Parathyroid adenoma (tissue), 2 donors: ENCODE measurements around the gene MPZL1.
"Not testable (repeated sequence)": the region's sequence is repeated elsewhere in the genome, so short reads cannot be mapped to it uniquely, and the experiment has no call there.

ENCODE experiments used
- H2AFZ ChIP-seq: fragments of 300-600 bp; sonication (generic); one replicate; pipeline ENCODE4 v1.7.0; 2017; ENCODE audit warnings: antibody characterized with exemption, mild to moderate bottlenecking
- H3K27ac ChIP-seq: fragments of 300-600 bp; sonication (generic); one replicate; pipeline ENCODE4 v1.7.0; 2017
- H3K27me3 ChIP-seq: fragments of 300-600 bp; sonication (generic); one replicate; pipeline ENCODE4 v1.7.0; 2017; ENCODE audit warnings: low read length; ENCODE audit not compliant: control insufficient read depth, insufficient read depth
- H3K36me3 ChIP-seq: fragments of 300-600 bp; sonication (generic); one replicate; pipeline ENCODE4 v1.7.0; 2017; ENCODE audit warnings: low read length; ENCODE audit not compliant: control insufficient read depth, insufficient read depth
- H3K4me1 ChIP-seq: fragments of 300-600 bp; sonication (generic); one replicate; pipeline ENCODE4 v1.7.0; 2017; ENCODE audit warnings: control low read depth
- H3K4me2 ChIP-seq: fragments of 300-600 bp; sonication (generic); one replicate; pipeline ENCODE4 v1.7.0; 2017; ENCODE audit warnings: low read length
- H3K4me3 ChIP-seq: fragments of 300-600 bp; sonication (generic); one replicate; pipeline ENCODE4 v1.7.0; 2017; ENCODE audit warnings: low read depth, low read length
- H3K79me2 ChIP-seq: fragments of 300-600 bp; sonication (generic); one replicate; pipeline ENCODE4 v1.7.0; 2017; ENCODE audit warnings: control low read depth
- H3K9ac ChIP-seq: fragments of 300-600 bp; sonication (generic); one replicate; pipeline ENCODE4 v1.7.0; 2017; ENCODE audit warnings: mild to moderate bottlenecking
- H3K9me3 ChIP-seq: fragments of 300-600 bp; sonication (generic); one replicate; pipeline ENCODE4 v1.7.0; 2017; ENCODE audit warnings: low read length; ENCODE audit not compliant: control insufficient read depth
- TF ChIP-seq, protein P1 (sequence below): fragments of 300-600 bp; sonication (generic); IDR thresholded peaks from one replicate; pipeline ENCODE4 v1.7.0; 2017; ENCODE audit warnings: antibody characterized with exemption, mild to moderate bottlenecking
- donor health status: primary hyperparathyroidism.

Gene MPZL1

DNA sequence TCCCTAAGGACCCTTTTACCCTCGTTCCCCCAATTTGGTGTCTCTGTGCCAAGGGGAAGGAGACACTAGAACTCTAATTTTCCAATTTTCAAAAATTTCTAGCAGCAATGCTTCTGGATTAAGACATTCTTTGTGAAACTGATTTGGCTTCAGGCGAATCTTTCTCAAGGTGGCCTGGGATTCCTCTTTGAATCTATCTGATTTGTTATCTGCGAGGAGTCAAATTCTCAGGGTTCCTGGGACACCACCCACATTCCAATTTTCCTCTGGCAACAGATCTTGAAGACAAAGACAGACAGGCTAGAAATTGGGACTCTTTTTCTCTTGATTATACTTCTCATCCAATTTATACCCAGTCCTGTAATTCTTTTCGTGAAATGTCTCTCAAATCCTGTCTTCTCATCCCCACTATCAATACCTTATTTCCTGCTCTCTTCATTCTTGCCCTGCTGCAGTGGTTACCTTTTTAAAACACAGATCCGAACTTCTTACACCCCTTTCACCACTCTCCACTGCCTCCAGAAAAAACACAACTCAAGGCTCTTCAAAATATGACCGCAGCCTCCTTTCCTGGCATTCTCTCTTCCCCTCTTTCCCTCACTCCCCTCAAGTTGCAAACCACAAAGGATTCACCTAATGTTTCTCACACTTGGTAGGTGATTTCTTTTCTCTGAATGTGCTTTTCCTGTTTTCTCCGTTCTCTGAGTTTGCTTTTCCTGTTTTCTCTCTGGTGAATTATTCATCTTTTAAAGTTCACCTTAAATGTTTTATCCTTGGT lies 2.7 kb upstream of the MPZL1 start:
- no peak overlapping the region for H3K4me3 ChIP-seq
- peaks cover 12% of the 10 kb centered on the region for H3K79me2 ChIP-seq
- TF ChIP-seq, protein P1, sequence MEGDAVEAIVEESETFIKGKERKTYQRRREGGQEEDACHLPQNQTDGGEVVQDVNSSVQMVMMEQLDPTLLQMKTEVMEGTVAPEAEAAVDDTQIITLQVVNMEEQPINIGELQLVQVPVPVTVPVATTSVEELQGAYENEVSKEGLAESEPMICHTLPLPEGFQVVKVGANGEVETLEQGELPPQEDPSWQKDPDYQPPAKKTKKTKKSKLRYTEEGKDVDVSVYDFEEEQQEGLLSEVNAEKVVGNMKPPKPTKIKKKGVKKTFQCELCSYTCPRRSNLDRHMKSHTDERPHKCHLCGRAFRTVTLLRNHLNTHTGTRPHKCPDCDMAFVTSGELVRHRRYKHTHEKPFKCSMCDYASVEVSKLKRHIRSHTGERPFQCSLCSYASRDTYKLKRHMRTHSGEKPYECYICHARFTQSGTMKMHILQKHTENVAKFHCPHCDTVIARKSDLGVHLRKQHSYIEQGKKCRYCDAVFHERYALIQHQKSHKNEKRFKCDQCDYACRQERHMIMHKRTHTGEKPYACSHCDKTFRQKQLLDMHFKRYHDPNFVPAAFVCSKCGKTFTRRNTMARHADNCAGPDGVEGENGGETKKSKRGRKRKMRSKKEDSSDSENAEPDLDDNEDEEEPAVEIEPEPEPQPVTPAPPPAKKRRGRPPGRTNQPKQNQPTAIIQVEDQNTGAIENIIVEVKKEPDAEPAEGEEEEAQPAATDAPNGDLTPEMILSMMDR: no peak
- H3K9me3 ChIP-seq: no peaks in the 10 kb centered on the region
- H2AFZ ChIP-seq: no peak overlapping the region
- no peak overlapping the region for H3K4me2 ChIP-seq
- no peaks in the 10 kb centered on the region for H3K36me3 ChIP-seq
- H3K9ac ChIP-seq: no peak overlapping the region
- H3K4me1 ChIP-seq: peaks cover 6% of the 10 kb centered on the region
- no peak overlapping the region for H3K27ac ChIP-seq
- no peaks in the 10 kb centered on the region for H3K27me3 ChIP-seq

DNA sequence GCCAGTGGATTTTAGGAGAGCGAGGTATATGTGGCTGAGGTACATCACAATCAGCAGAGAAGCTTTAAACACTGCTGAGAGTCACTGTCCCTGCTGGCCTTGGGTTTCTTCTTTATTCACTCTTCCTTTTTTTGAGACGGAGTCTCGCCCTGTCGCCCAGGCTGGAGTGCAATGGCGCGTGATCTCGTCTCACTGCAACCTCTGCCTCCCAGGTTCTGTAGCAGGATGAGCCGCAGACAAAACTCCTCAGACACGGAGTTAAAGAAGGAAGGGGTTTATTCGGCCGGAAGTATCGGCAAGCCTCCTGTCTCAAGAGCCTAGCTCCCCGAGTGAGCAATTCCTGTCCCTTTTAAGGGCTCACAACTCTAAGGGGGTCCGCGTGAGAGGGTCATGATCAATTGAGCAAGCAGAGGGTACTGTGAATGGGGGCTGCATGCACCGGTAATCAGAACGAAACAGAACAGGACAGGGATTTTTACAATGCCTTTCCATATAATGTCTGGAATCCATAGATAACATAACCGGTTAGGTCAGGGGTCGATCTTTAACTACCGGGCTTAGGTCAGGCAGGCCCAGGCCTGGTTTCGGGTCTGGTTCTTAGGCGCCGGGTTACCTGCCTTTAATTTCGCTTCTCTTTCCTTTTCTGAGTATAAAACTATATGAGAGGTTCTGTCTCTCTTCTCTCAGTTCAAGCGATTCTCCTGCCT lies 1.9 kb upstream of the MPZL1 start:
- H3K4me3 ChIP-seq, H3K4me2 ChIP-seq, H3K36me3 ChIP-seq, H3K27me3 ChIP-seq, H2AFZ ChIP-seq, H3K27ac ChIP-seq, H3K4me1 ChIP-seq, H3K9me3 ChIP-seq, H3K9ac ChIP-seq: not testable (repeated sequence)
- H3K79me2 ChIP-seq: peaks cover 19% of the 10 kb centered on the region

DNA sequence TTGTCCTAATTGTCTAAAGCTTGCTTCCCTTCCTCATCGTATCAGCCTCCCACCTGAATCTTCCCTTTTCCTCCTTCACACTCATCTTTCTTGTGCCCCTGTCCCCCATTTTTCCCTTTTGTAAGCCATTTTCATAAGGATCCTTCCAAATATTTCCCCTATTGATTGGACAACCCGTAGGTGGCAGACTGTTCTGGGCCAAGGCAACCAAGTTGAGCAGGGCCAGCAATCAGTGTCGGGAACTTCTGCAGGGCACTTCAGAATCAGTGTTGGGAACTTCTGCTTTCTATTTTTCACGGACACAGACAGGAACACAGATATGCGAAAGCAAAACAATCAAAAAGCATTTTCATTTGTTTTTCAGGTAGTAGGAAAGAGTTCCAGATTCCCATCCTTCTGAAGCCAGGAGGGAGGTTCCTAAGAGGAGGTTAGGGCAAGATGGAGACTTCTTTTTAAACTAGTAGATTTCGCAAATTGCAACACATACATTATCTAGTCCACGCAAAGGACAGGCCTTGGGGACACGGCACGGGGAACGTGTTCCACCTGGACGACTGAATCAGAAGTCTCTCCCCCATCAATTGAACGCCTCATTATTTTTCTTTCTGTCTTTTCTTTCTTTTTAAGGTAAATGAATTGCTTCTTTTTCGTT lies 691 bp upstream of the MPZL1 start:
- Histone ChIP-seq H3K27me3 (no peaks in the 10 kb centered on the region), H3K36me3 (no peaks in the 10 kb centered on the region), H3K9me3 (no peaks in the 10 kb centered on the region), H3K79me2 (peaks cover 19% of the 10 kb centered on the region), H3K27ac (peak overlapping the region; percentile 61), H3K4me1 (peaks cover 7% of the 10 kb centered on the region), H2AFZ (peak overlapping the region; percentile 88), H3K9ac (no peak overlapping the region), H3K4me2 (peak overlapping the region; percentile 85), H3K4me3 (peak overlapping the region; percentile 85)
- TF ChIP-seq, protein P1: peak; percentile 15

DNA sequence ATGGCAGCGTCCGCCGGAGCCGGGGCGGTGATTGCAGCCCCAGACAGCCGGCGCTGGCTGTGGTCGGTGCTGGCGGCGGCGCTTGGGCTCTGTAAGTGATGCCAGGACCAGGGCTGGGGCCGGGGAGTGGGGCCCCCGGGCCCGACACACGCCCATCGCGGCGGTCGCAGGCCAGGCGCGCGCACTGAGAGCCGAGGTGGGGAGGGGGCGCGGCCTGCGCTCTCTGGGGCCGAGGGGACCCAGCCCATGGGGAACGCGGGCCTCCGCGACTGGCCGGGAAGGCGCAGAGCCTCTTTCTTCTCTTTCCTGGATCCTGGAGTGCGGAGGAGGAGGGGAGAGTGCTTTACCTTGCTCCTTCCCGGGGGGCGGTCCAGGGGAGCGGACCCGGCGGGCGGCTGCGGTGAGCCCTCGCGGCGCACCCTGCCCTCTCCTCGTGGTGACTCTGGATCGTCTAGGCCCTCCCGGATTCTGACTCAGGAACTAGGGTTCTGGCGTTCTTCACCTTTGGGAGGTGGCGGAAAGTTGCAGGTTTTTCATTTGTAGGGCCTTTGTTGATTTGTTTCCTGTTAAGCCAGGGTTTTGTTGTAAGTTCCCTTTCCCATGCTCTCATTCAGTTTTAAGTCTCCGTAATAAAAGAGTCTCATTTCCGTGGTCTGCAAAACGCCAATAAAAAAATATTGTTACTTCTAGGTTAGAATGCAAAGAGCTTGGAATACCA lies 529 bp downstream of the MPZL1 start:
- H3K4me3 ChIP-seq: peak overlapping the region; percentile 85
- peak overlapping the region; percentile 88 for H2AFZ ChIP-seq
- H3K4me2 ChIP-seq: peak overlapping the region; percentile 85
- TF ChIP-seq, protein P1: no peak
- no peaks in the 10 kb centered on the region for H3K9me3 ChIP-seq
- peaks cover 7% of the 10 kb centered on the region for H3K4me1 ChIP-seq
- peaks cover 19% of the 10 kb centered on the region for H3K79me2 ChIP-seq
- peak overlapping the region; percentile 72 for H3K9ac ChIP-seq
- H3K27ac ChIP-seq: peak overlapping the region; percentile 61
- no peaks in the 10 kb centered on the region for H3K27me3 ChIP-seq
- H3K36me3 ChIP-seq: no peaks in the 10 kb centered on the region

DNA sequence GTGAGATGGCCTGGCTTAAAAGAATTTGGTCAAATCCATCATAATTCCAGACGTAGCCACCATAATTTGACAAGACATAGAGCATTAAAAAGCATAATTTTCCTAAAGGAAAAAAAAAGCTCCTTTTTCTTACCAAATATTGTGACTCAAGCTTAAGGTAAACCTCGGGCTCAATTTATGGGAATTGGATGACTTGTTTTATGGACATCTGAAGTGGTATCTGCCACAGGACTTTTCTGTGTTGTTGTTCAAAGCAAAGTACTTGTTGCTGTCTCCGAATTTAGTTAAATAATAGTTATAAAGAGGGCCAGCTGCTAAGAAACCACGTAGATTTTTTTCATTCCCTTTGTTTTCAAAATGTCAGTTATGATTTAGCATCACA lies 1.1 kb downstream of the MPZL1 start:
- H3K4me1 ChIP-seq: peaks cover 7% of the 10 kb centered on the region
- peak overlapping the region; percentile 85 for H3K4me2 ChIP-seq
- no peak overlapping the region for H3K27ac ChIP-seq
- TF ChIP-seq, protein P1: no peak
- H3K79me2 ChIP-seq: peaks cover 19% of the 10 kb centered on the region
- H3K9ac ChIP-seq: peak overlapping the region; percentile 72
- H3K9me3 ChIP-seq: no peaks in the 10 kb centered on the region
- H2AFZ ChIP-seq: peak overlapping the region; percentile 88
- no peaks in the 10 kb centered on the region for H3K36me3 ChIP-seq
- peak overlapping the region; percentile 85 for H3K4me3 ChIP-seq
- H3K27me3 ChIP-seq: no peaks in the 10 kb centered on the region
